GM12892 (cell line): ENCODE results near the gene VAT1.

Experiments
- POLR2A ChIP-seq: IDR thresholded peaks from 2 replicates; pipeline ENCODE4 v1.6.1; 2011; ENCODE audit warnings: low read depth, low read length, control low read depth
- POLR2AphosphoS5 ChIP-seq: IDR thresholded peaks from 2 replicates; pipeline ENCODE4 v1.6.1; 2011; ENCODE audit warnings: low read depth, low read length, control low read depth
- TAF1 ChIP-seq: IDR thresholded peaks from 2 replicates; pipeline ENCODE4 v1.6.1; 2011; ENCODE audit warnings: low read depth, mild to moderate bottlenecking, control low read depth, low read length, borderline replicate concordance

DNA sequence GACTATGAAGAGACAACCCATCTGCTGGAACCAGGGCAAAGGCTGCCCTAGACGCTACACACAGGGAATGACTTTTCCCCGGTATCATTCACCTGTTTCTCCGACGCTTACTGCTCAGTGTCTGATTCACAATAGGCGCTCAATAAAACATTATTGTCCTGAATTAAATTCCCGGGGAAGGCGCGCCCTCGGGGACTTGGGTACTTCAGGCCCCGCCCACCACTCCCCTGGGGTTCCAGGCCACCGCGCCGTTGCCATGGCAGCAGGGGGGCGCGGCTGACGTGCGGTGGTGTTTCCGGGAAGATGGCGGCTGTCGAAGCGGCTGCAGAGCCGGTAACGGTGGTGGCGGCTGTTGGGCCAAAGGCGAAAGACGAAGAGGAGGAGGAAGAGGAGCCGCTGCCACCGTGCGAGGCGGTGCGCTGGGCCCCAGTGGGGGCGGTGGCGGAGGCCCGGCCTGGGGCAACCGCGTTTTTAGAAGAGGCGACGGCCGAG is 41.9 kb downstream of the VAT1 start, which contains the start of gene RUNDC1:
- peak; percentile 68; the same call in 1 of the 2 replicates for TF ChIP-seq POLR2A
- TF ChIP-seq TAF1 = peak; percentile 38; the same call in 1 of the 2 replicates
- TF ChIP-seq POLR2AphosphoS5 = no peak
